Stimulated activated naive CD4-positive, alpha-beta T cell treated with Interleukin-2 at 50 U/mL for 16 hours (primary cell): ENCODE results near the gene TFAP2D.

Experiments
- DNase-seq: peaks from one replicate; lab custom pipeline; 2025; lab: John Stamatoyannopoulos, UW

TFAP2D gene

DNA sequence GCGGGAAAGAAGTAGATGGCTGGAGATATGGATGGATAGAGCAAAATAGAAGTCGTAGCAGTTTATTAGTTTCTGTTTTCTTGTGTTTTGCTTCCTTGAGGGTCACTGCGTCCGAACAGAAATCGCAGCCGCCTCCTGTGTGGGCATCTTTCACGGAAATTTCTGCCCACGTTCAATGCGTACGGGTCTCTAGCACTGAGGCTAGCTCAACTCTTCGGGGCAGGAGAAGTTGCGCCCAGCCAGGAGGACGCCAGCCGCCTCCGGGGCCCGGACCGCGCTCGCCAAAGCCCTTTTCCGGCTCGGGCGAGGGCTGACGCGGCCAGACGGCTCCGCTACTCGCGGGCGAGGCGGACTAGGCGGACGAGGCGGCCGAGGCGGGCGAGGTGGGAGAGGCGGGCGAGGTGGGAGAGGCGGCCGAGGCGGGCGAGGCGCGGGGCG lies 106.2 kb downstream of the TFAP2D start:
- DNase-seq = no peak

DNA sequence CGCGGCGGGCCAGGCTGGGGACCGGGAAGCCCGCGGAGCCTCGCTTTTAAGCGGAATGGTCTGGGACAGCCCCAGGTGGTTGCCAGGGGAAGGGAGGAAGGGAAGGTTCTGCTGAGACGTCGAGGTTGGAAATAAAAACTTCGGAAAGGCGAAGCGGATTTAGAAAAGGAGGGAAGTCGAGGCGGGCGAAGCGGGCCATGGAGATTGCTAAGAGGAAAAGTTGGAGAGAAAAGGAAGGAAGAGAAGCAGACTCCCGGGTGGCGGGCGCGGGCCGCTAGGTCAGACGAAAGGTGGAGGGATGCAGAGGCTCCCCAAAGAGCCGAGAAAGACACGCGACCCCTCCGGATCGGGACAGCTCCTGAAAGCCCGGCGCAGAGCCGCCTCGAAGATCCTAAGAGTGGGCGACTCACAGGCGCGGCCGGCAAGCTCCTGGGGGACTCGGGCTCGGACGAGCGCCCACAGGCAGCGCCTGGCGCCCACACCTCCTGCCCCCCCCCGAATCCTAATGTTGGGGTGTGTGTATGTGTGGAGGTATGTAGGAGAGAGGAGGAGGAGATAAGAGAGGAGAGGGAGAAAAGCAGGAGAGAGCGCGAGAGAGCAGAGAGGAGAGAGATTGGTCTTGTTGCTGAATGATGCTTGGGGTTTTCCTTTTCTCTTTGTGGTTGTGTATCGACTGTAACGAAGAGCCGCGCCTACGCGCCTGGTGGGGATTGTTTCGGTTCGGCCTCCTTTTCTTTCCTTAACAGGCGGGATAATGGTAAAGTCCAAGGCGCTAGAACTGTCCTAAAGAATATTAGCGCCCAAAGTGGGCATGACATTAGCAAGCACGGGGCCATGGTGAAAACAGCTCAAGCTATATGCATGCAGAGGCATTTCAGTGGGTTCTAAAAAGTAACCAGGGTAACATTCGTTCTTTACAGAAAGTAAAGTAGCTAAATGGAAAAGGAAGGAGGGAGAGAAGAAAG lies 106.9 kb downstream of the TFAP2D start:
- DNase-seq = no peak

DNA sequence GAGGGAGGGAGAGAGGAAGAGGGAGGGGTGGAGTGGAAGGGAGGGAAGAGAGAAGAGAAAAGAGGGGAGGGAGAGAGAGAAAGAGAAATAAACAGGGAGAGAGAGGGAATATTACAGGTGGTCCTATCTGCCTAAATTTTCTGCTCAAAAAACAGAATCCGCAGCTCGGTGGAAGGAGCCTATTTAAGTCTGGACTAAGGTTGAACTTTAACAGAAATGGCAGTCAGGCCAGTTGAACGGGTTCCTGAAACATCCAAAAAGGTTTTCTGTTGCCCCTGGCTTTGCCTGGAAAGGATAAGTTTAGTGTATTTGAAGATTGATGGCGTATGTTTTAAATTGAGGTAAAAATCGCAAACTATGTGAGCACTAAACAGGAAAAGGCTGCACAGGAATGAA lies 107.5 kb downstream of the TFAP2D start:
- no peak for DNase-seq

DNA sequence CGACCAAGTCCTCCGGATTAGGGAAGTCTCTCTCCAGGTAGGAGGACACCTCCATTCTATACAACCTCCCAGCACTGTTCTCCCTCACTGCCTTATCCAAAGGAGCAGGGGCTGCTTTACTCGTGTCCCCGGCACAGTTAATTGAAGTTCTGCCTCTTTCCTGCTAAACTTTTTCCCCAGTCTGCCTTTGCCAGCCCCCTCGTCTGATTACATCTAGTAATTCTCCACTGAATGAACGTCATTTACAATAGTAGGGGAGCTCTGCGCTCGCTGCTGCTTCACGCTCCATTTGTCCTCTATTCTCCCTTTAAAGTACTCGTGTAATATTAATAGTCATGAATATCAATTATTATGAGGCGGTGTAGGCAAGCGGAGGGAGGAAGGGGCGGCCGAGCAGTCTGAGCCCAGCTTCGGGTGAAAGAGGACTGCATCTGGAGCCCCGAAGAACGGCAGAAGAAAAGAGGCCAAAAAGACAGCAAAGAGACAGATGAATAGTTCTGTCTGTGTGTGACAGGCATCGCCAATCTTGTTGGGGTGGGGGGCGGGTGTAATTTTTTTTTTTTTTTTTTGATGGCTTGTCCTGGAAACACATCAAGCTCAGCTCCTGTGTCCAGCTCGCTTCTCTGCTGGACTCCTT lies 108.2 kb downstream of the TFAP2D start:
- no peak for DNase-seq

DNA sequence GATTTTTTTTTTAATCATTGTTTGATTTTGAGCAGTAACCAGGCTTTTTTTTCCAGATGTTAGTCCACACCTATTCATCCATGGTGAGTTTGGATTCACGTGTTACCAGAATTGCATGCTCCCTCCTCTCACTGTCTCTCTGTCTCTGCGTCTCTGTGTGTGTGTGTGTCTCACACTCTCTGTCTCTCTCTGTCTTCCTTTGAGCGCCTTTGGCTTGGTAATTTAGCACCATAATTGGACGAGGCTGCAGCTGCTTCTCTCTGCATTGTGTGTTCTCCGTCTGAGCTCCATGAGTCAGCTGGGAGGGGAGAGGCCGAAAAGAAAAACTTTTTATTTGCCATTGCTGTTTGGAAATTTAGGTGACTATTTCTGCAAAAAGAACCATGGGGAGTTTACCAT lies 108.8 kb downstream of the TFAP2D start:
- DNase-seq = no peak
